ENCODE data around the gene TINAGL1. TPM values are rescaled to one million over a fixed set of nuclear protein-coding genes. Genes with fewer than 3 reads are reported as not detected.

TINAGL1 gene
- total RNA-seq, 2 donors from 2014 or later: 116 to 130 TPM

DNA sequence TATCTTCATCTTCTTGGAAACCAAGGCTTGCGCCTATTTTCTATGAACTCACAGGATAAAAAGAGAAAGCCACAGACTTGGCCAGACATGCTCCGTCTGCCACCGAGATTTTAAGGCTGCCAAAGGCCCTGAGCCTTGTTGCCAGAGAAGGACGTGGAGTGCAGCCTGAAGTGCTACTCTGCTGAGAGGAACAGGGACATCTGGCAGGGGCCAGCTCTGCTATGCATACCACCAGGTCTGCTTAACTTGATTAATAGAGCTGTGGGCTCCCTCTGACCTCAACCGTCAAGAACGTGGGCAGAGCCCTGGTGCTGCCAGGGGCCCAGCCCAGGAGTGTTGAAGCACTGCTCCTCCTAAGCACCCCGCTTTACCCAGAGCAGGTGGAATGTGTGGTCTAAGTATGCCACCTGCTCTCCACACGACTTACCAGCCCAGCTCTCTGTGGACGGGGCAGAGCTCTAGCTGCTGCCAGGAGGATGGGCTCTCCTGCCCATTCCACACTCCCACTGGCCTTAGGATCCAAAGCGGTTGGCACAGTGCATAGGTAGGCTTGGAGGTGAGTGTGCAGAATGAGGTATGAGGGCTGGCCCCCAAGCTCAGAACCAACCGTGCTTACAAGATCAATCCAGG, 51.7 kb downstream of the TINAGL1 start:
- H3K9ac ChIP-seq (ENCODE audit: low read depth in 2 of 2, low read length in 2 of 2): no peak overlapping the region
- H3K27me3 ChIP-seq: no peaks in the 10 kb centered on the region
- no peak for DNase-seq
- H3K4me1 ChIP-seq: no peaks in the 10 kb centered on the region
- intact Hi-C loops (cut with DNase I): no loop called here
- TF ChIP-seq, protein P1, sequence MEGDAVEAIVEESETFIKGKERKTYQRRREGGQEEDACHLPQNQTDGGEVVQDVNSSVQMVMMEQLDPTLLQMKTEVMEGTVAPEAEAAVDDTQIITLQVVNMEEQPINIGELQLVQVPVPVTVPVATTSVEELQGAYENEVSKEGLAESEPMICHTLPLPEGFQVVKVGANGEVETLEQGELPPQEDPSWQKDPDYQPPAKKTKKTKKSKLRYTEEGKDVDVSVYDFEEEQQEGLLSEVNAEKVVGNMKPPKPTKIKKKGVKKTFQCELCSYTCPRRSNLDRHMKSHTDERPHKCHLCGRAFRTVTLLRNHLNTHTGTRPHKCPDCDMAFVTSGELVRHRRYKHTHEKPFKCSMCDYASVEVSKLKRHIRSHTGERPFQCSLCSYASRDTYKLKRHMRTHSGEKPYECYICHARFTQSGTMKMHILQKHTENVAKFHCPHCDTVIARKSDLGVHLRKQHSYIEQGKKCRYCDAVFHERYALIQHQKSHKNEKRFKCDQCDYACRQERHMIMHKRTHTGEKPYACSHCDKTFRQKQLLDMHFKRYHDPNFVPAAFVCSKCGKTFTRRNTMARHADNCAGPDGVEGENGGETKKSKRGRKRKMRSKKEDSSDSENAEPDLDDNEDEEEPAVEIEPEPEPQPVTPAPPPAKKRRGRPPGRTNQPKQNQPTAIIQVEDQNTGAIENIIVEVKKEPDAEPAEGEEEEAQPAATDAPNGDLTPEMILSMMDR (IDR thresholded peaks at IDR 0.05): no peak
- H3K9me3 ChIP-seq: no peaks in the 10 kb centered on the region
- H3K36me3 ChIP-seq: peaks cover 8% of the 10 kb centered on the region
- no peak overlapping the region for H3K27ac ChIP-seq
- no peak overlapping the region for H3K4me3 ChIP-seq

DNA sequence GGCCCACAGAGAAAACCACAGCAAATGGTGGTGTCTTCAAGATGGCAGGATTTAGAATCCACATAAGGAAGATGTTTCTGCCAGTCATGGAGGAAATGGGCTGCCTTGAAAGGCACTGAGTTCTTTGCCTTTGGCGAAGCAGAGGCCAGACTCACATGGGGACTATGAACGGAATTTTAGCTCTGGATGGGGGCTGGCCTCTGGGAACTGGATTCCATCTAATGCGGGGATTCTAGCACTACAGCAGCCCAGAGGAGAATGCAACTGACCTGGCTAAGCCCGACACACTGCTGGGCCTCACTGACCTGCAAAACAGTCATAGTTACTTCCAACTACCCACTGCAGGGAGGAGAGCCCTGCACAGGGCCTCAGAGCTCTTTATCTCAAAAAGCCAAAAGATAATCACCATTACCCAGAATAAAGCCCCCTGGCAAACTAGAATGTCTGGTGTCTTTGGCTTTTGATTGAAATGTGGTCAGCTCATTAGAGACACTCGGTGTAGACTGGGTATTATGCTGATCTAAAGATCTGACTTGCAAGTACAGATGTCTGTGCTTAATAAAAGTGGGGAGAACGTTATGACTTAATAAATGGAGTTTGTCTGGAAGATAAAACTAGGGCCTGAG, 52.7 kb downstream of the TINAGL1 start:
- Histone ChIP-seq H3K9me3 (no peaks in the 10 kb centered on the region), H3K36me3 (peaks cover 8% of the 10 kb centered on the region), H3K9ac (ENCODE audit: low read depth in 2 of 2, low read length in 2 of 2) (no peak overlapping the region), H3K27me3 (no peaks in the 10 kb centered on the region), H3K27ac (no peak overlapping the region), H3K4me1 (no peaks in the 10 kb centered on the region), H3K4me3 (no peak overlapping the region)
- no peak for DNase-seq
- TF ChIP-seq, protein P1 (IDR thresholded peaks at IDR 0.05): no peak
- intact Hi-C loops (cut with DNase I): no loop called here

DNA sequence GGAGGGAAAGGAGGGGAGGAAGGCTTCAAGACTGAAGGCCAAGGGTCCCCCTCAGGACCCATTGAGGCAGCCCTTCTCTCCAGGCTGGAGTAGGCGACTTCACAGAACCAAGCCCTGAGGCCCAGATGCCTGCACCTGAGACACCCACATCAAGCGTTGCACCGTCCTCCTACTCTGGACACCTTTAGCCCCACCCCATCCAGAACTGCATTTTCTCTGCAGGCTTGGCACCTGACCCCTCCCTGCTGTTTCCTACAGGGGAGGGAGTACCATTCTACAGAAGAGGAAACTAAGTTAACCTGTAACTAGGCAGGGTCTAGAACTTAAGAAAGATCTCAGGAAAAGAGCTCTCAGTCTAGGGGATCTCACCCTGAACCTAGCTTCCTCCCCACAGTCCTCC, 56.3 kb downstream of the TINAGL1 start:
- Histone ChIP-seq H3K4me3 (no peak overlapping the region), H3K27me3 (no peaks in the 10 kb centered on the region), H3K27ac (peak overlapping the region; percentile 14), H3K4me1 (peaks cover 4% of the 10 kb centered on the region), H3K9me3 (no peaks in the 10 kb centered on the region), H3K9ac (ENCODE audit: low read depth in 2 of 2, low read length in 2 of 2) (no peak overlapping the region), H3K36me3 (peaks cover 8% of the 10 kb centered on the region)
- intact Hi-C loops (cut with DNase I): no loop called here
- DNase-seq: peak; percentile 73
- TF ChIP-seq, protein P1 (IDR thresholded peaks at IDR 0.05): no peak

DNA sequence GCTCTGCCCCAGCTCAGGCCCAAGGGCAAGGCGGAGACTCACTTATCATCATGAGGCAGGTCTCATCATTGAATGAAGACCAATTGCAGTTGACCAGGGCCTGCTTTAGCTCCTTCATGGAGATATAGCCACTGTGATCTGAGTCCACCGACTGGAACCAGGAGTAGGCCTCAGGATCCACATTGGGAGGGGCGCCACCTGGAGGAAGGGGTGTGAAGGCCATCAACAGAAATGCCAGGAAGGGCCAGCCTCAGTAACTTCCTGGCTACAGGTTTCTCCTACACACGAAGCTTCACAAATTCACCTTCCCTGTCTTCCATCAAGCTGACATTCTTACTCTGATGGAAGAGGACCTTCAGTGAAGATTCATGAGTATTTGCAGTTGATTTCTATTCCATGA, 56.8 kb downstream of the TINAGL1 start:
- TF ChIP-seq, protein P1 (IDR thresholded peaks at IDR 0.05): peak; percentile 41
- Histone ChIP-seq H3K4me1 (peaks cover 4% of the 10 kb centered on the region), H3K9ac (ENCODE audit: low read depth in 2 of 2, low read length in 2 of 2) (no peak overlapping the region), H3K4me3 (no peak overlapping the region), H3K9me3 (no peaks in the 10 kb centered on the region), H3K27ac (peak overlapping the region; percentile 14), H3K27me3 (no peaks in the 10 kb centered on the region), H3K36me3 (peaks cover 8% of the 10 kb centered on the region)
- intact Hi-C loops (cut with DNase I): no loop called here
- peak; percentile 81 for DNase-seq

Other genes with a start within 250 kb of the TINAGL1 start
- gene FABP3, start 203.4 kb upstream of the TINAGL1 start, total RNA-seq: 1 to 10 TPM; 2.8 to 4.7 TPM
- gene SERINC2, start 163.3 kb upstream of the TINAGL1 start, total RNA-seq: 100 to 1,000 TPM; 203 to 212 TPM
- not detected for gene HCRTR1, start 41.2 kb downstream of the TINAGL1 start, total RNA-seq
- gene PEF1, start 68.4 kb downstream of the TINAGL1 start, total RNA-seq: 10 to 100 TPM; 57.5 to 67.8 TPM
- gene COL16A1, start 127.5 kb downstream of the TINAGL1 start, total RNA-seq: 10 to 100 TPM in 1 of 2 donors, 1 to 10 TPM in 1; 9.0 to 15.4 TPM
- 1 to 10 TPM in 1 of 2 donors, under 1 TPM in 1; 0.59 to 1.6 TPM for gene ADGRB2, start 187.8 kb downstream of the TINAGL1 start, total RNA-seq
- under 1 TPM; 0.45 to 0.59 TPM for gene SPOCD1, start 239.5 kb downstream of the TINAGL1 start, total RNA-seq

All from colonic mucosa (tissue), 4 donors.